ENCODE results near the gene GMPR2. TPM values are rescaled to one million over a fixed set of nuclear protein-coding genes. Genes with fewer than 3 reads are reported as not detected.

The GMPR2 gene
- total and polyA plus RNA-seq, 2 of the 13 experiments (the other 11 are each of a cell fraction or from before 2014, with no cell fraction given): 210 to 273 TPM

GRCh38 chr14:24255931-24256711 lies 23.4 kb downstream of the GMPR2 start (continued):
- TF ChIP-seq SSRP1 (CRISPR knock-in tag; IDR thresholded peaks at IDR 0.05) (no peak), ATF1 (CRISPR knock-in tag; IDR thresholded peaks at IDR 0.05) (no peak), CERS6 (CRISPR knock-in tag; IDR thresholded peaks at IDR 0.05) (no peak), POGZ (CRISPR knock-in tag; IDR thresholded peaks at IDR 0.05) (peak; percentile 64; the same call in 1 of the 2 replicates), ZMYM3 (CRISPR knock-in tag; IDR thresholded peaks at IDR 0.05) (no peak), ZC3H13 (CRISPR knock-in tag; IDR thresholded peaks at IDR 0.05) (no peak), SKI (IDR thresholded peaks at IDR 0.05; ENCODE audit: partially characterized antibody) (no peak), PAWR (CRISPR knock-in tag; IDR thresholded peaks at IDR 0.05; ENCODE audit: borderline replicate concordance) (no peak), RARA (CRISPR knock-in tag; IDR thresholded peaks at IDR 0.05) (peak; percentile 81), ZFX (CRISPR knock-in tag; IDR thresholded peaks at IDR 0.05; ENCODE audit: low read depth) (peak; percentile 34; the same call in 1 of the 2 replicates), MLX (CRISPR knock-in tag; IDR thresholded peaks at IDR 0.05) (0 out of 2 replicates have a peak, but pooled peaks have one; percentile 11), HDAC2 (CRISPR knock-in tag; IDR thresholded peaks at IDR 0.05) (no peak; the same call in 1 of the 2 replicates), KAT2B (IDR thresholded peaks at IDR 0.05; ENCODE audit: borderline replicate concordance, low read depth, low read length) (no peak), ARID2 (CRISPR knock-in tag; IDR thresholded peaks at IDR 0.05; ENCODE audit: borderline replicate concordance) (no peak), ZKSCAN1 (IDR thresholded peaks at IDR 0.05; ENCODE audit: low read length) (no peak), ZNF589 (CRISPR knock-in tag; conservative IDR thresholded peaks at IDR 0.05) (no peak), RORA (CRISPR knock-in tag; IDR thresholded peaks at IDR 0.05) (no peak), ZNF205 (CRISPR knock-in tag; IDR thresholded peaks at IDR 0.05) (no peak), ZNF414 (CRISPR knock-in tag; IDR thresholded peaks at IDR 0.05) (no peak), GLI4 (CRISPR knock-in tag; IDR thresholded peaks at IDR 0.05; ENCODE audit: borderline replicate concordance) (no peak), ZNF891 (CRISPR knock-in tag; IDR thresholded peaks at IDR 0.05) (no peak), HNF1A (IDR thresholded peaks at IDR 0.05; ENCODE audit: low read depth) (no peak), HNF1A (CRISPR knock-in tag; IDR thresholded peaks at IDR 0.05; ENCODE audit: borderline replicate concordance) (no peak; the same call in 1 of the 2 replicates), ERF (CRISPR knock-in tag; IDR thresholded peaks at IDR 0.05) (no peak)
